GM18498 (cell line): Measurements from ENCODE around the gene CALY.

Source experiments
- ATAC-seq: cut with Tn5 transposase; IDR thresholded peaks from one replicate; pipeline ENCODE4 v1.9.1; 2021; ENCODE audit warnings: mild to moderate bottlenecking, moderate library complexity; ENCODE audit not compliant: unreplicated experiment

Gene CALY

DNA sequence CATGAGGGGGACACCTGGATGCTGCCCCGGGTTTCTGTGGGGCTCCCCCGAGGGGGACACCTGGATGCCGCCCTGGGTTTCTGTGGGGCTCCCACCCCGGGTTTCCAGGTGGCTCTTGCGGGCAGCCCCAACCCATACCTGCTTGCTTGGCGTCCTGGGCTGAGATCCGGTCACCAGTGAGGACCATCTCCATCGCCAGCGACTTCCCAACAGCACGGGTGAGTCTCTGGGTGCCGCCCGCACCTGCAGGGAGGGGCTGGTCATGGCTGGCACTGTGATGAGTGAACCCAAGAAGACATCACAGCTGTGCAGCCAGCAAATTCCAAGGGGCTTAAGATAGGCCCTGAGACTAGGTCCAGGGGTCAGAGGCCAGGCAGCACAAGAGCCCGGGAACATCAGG is 30.1 kb upstream of the CALY start:
- ATAC-seq, result no peak

DNA sequence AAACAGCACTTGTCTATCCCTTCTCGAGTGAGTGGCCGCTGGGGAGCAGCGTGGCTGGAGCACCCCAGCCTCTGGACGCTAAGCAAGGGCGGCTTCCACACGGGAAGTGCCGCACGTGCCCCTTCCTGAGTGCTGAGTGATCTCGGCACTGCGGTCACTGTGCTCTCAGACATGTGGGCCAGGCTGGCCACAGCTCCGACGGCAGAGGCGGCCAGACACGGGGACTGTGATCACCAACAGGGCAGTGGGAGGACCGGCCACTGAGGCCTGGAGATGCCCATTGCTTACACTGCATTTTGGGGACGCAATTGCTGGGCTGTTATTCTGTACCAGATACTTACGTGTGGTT is 29.4 kb upstream of the CALY start:
- ATAC-seq, result no peak

DNA sequence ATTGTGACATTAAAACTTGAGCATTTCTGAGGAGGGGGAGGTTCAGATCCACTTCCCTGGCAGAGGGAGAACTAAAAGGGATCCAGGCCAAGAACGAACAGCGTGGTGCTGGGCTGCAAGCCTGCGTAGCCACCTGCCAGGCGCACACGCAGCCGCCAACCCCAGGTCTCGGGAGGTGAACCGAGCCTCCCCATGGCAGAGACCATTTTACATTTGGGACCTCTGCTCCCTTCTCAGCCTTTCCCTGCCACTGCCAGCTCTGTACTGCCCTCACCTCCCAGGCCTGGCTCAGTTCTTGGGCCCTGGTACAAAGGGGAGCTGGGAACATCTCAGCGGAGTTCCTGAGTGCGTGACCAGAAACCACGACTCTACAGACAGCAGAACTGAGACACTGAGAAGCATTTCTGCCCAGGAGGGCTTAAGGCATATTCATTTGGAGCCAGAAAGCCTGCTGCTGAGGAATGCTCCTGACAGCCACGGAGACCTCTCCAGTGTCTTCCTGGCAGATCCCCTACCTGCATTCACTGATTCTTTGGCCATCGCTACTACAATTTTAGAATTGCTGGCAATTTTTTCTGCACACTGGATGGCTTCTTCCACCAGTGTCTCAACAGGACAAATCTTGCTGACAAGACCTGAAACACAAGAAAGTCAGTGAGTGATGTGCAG is 28.9 kb upstream of the CALY start:
- ATAC-seq, result no peak

DNA sequence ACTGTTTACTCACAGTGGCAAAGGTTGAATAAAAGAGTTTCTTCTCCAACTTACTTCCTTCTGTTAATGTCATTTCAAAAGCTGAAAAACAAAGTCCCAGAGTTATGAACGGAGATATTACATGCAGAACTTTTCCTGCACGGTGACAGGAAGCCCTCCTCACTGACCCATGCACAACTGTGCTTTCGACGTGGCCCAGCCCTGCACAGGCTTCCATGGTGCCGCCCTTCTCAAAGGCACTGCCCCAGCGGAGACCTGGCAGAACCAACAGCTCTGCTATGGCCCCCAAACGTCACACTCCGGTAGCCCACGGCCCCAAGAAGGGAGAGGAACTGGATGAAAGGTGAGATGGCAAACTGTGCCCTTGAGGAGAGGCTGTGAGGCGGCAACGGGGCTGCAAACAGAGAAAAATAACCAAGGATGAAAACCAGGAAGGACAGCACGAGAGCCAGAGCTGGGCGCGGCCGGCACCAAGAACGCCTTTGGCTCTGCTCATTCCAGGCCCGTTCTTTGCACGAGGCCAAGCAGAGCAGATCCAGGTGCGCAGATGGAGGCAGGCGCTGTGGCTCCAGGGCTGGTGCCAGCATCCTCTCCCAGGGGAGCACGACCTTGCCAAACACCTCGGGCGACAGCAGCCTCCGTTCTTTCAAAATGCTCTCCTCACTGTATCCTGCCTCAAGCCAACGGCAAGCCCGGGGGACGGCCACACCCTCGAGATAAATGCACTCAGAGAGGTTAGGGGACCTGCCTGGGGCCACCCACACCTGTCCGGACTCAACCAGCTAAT is 28.1 kb upstream of the CALY start:
- no peak for ATAC-seq

DNA sequence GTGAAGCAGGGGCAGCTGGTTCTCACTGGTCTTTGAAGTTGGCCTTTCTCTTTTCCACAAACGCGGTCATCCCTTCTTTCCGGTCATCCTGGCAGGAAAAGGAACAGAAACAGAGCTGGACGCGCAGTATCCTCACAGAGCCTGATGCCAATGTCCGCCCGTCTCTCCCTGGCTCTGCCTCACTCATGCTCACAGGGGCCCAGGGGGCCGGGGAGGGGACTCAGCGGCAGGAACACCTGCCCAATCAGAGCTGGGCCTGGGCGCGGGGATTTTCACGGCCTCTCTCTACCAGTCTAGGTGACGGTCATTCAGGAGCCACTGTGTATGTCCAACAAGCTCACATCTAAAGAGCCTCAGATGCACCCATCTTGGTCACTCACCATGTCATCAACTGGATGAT is 26.1 kb upstream of the CALY start:
- no peak for ATAC-seq

DNA sequence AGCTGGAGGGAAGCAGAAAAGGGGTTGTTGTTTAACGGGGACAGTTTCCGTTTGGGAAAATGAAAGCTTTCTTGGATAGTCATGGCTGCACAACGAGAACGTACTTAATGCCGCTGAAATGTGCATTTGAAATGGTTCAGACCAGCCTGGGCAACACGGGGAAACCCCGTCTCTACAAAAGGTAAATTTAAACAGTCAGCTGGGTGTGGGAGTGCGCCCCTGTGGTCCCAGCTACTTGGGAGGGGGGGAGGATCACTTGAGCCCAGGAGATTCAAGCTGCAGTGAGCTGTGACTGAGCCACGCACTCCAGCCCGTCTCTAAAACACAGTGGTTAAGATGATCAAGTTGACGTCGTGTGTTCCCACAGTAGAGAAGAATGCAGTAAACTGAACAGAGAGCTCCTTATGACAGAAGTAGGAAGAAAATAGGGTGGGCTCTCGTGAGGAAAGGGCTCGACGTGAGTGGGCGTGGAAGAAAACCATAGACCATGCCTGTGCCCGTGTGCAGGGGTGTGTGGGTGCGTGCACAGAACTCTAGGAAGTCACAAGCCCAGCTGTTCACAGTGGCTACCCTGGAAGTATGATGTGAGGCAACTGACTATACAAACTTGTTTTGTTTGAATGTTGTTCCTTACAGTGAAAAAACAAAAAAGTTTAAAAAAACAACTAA is 25.2 kb upstream of the CALY start:
- ATAC-seq, result no peak

DNA sequence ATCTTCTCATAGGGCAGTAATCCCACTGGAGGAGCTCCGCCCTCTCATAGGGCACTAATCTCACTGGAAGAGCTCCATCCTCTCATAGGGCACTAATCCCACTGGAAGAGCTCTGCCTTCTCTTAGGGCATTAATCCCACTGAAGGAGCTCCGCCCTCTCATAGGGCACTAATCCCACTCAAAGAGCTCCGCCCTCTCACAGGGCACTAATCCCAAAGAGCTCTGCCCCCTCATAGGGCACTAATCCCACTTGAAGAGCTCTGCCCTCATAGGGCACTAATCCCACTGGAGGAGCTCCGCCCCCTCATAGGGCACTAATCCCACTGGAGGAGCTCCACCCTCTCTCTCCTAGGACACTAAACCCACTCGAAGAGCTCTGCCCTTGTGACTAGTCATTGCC is 24.5 kb upstream of the CALY start:
- ATAC-seq, result no peak

DNA sequence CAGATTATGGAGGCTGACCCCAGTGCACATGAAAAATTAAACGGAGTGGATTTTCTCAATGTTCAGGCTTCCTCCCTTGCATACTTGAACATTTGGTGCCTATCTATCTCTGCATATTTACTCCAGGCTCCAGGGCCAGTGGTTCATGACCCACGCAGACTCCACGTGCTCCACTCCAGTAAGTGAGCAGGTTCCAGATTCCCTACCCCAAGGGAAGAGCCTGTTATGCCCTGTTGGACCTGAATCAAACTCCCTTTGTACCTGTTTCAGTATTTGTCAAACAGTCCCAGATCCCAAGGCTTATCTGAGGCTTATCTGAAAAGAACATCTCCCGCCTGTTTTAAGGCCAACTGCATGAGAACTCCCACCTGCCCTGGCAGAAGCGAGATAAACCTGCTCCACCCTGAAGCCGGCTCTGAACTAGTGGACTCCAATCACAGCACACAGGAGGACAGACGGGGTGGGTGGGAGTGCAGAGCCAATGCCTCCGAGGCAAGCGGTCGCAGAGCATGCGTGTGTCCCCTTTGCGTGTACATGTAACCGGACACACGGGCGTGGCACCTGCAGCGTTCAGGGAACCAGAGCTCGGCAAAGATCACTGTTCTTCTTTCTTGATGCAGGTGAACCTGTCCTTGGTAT is 23.4 kb upstream of the CALY start:
- no peak for ATAC-seq

DNA sequence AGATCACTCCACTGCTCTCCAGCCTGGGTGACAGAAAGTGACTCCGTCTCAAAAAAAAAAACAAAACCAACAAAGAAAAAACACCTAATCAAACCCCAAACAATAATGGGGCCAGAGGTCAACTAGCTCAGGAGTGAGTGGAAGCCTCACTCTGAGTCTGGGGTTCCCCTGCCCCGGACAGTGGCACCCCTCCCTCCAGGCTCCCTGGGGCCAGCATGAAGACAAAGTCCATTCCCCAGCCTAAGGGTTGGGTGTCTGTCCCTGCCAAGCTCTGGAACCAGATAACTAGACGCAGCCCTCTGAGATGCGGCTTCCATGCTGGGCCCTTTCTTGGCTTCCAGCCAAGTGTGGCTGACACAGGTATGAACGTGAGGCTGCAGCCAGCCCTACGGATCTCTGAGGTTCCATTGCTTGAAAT is 22.9 kb upstream of the CALY start:
- no peak for ATAC-seq

DNA sequence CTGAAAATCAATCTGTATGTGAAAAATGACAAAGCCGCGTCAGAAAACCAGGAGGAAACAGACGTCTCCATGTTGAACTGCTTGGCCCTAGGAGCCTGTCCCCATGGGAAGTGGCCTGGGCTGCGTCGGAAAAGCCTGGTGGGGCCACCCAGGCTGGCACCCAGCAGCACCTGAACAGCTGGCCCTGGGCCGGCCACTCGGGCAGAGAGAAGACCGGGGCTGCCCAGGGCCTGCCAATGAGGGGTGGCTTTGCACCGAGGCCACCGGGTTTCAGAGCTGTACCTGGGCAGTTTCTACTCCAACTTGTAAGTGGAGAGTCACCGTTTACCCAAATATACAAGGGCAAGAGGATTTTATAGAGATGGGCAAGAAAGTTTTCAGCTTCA is 22.2 kb upstream of the CALY start:
- no peak for ATAC-seq

DNA sequence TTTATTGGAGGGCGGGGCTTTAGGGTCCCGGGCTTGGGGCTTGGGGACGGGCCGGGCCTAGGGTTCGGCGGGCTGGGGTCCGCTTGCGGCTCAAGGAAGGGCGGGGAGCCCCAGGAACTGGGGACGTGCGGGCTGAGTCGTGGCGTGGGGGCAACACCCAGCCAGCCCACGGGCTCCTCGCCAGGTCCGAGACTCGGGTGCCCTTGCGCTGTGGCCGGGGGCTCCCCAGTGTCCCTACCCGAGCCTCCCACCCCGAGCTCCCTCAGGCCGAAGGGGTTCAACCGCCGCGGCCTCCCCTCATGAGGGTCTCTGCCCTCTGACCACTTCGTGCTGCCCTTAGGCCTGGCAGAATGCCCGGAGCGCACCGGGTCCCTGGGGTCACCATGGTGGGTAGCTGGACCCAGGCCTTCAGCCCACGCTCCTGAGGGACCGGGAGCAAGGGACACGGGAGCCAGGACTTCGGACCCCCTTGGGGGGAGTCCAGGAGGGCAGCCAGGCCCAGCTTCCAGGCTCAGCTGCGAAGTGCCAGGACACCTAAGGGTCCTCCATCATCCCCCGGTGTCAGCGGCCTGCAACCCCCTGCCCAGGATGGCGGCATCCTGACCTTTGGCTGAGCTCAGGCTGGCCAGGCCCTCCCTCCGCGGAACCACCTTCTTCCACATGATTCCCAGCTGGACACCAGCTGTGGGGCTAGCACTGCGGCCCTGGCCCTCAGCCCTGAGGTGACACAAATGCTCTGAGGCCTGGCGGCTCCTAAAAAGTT is 21.6 kb upstream of the CALY start:
- no peak for ATAC-seq

DNA sequence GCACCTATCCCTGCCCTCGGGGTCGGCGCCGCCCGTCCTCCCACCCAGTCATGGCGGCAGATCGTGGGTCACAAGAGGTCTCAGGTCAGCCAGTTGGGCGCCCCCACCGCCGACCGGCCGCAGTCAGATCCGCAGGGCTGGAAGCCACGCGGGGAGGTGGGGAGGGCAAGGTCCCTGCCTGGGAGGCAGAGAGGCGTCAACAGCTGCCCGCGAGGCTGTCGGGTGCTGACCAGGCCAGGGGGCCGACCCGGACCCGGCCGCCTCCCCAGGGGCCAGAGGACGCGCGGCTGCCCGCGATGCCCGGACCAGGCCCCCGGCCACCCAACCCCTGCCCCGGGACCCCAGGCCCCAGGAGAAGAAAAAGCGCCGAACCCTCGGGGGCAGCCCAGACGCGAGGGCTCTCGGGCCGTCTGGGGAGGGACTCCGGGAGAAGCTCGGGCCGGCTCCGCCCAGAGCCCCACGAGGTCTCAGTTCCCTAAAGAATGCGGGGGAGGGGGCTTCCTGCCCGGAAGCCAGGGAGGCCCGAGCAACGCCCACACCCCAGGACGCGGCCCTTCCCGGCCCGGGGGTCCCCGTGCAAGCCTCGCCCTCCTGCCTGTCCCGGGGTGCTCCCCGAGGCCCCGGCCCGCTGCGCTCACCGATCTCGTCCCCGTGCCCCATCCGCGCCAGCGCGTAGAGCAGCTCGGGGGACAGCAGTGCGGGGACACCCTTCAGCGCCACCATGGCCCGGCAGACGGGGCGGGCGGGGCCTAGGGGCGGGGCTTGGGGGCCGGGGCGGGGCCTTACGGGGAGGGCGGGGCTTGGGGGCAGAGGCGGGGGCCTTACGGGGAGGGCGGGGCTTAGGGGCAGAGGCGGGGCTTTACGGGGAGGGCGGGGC is 20.8 kb upstream of the CALY start, which contains the start of gene FUOM:
Gene FUOM (minus strand): TSS at position 735 of the 877 bp plus-strand sequence. CDS start 12 bp downstream, at position 723.
- peak; percentile 63 for ATAC-seq

DNA sequence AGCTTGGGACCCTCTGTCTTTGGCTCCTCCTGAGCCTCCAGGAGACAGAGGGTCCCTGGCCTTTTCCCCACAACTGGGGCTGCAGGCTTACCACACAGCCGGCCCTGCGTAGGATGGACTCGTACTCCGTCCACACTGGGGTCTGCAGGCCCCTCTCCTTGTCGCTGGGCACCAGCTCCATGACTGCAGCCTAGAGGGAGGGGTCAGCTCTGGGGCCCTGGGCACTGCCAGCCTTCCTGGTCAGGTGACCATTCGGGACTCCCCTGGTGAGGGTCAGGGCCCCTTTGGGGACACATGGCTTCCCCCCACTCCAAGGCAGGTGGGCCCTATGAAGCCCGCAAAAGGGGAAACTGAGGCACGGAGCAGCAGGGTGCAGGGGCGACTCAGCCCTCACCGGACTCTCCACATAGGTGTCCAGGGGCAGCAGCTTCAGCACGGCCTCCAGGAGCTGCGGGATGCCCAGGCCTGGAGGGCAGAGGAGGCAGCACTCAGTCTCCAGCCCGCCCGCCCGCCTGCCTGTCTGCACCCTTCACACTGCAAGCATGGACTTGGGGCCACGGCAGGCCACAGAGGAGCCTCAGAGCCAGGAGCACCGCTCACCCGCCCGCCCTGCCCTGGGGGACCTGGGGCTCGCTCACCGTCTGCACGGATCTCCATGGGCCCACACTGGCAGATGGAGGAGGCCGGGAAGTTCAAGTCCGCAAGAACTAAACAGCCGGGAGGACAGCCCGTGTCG is 20.0 kb upstream of the CALY start:
- no peak for ATAC-seq

DNA sequence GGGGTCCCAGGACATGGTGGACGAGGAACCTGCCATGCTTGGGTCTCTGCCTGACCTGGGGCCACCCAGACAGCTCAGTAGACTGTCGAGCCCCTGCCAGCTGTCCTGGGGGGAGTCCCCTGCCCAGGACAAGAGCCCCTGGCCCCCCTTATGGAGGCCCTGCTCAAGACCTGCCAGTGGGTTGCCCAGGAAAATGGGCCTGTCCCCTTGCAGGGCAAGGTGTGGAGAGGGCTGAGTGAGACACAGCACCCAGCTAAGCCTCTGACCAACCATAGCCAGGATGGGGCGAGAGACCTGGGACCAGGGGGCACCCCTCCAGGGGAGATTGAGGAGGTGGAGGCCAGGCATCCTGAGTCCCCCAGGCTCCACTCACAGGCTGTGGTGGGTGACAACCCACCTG is 19.3 kb upstream of the CALY start:
- no peak for ATAC-seq

DNA sequence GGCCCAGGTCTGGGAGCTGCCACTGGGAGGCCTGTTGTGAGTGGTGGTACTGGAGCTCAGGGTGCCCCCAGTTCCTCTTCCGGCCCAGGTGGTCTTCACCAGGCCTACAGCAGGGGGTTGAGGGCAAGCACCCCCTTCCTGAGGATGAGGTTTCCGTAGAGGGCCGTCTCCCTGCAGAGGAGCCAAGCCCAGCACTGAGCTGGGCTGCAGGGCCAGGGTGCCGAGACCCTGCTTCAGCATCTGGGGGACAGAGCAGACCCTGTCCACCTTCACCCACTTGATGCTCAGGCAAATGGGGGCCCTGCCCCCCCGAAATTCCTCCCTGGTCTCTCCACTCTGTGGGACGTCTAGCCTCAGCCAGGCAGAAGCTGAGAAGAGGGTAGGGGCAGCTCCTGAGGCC is 18.6 kb upstream of the CALY start:
- ATAC-seq, result no peak

DNA sequence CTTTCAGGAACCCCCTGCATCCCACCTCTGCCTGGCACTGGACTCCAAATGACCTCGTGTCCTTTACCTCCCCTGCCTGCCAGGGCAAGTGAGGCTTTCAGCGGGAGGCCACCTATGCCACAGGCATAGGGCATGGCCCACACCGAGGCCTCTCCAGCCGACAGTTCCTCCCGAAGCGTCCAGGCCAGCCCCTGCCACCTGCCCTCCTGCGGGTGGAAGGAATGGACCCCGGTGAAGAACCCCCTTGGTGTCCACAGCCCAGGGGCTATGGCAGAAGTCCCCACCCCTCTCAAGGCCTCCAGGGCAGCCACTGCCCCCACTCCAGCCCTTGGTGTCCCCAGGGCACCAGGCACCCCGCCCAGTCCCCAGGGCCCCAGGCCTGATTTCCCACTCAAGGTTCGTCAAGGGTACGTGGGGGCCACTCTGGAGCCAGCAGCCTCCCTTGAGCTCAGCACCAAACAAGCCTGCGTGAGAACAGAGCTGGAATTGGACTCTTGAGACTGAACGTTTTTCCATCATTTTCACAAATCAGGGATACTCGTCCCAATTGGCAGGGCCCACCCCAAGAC is 18.1 kb upstream of the CALY start:
- ATAC-seq, result no peak

DNA sequence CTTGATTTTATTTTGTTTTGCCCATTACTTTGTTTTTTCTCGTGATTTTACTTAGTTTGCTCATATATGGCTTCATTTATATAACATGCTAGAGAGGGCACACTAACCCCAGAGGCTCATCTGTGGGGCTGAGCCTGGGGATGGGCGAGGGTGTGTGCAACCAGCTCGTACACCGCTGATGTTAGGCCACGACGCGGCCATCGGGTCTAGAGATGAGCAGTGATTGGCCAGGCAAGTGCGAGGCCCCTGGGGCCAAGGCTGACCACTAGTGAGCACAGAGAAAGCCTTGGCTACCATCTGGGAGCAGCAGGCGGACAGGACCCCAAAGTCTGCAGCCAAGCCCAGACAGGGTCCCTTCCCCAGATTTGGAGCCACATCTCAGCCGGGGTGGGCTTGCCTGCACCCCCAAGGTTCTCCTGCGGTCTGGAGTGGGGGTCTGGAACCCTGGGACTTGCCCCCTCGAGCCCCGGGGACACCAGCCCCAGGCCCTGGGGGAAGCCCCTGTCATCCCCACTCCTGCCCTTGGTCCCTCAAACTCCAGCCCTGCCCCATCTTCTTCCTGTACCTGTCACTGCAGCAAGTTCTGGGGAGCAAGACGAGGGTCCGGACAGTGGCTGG is 17.4 kb upstream of the CALY start:
- ATAC-seq, result no peak

DNA sequence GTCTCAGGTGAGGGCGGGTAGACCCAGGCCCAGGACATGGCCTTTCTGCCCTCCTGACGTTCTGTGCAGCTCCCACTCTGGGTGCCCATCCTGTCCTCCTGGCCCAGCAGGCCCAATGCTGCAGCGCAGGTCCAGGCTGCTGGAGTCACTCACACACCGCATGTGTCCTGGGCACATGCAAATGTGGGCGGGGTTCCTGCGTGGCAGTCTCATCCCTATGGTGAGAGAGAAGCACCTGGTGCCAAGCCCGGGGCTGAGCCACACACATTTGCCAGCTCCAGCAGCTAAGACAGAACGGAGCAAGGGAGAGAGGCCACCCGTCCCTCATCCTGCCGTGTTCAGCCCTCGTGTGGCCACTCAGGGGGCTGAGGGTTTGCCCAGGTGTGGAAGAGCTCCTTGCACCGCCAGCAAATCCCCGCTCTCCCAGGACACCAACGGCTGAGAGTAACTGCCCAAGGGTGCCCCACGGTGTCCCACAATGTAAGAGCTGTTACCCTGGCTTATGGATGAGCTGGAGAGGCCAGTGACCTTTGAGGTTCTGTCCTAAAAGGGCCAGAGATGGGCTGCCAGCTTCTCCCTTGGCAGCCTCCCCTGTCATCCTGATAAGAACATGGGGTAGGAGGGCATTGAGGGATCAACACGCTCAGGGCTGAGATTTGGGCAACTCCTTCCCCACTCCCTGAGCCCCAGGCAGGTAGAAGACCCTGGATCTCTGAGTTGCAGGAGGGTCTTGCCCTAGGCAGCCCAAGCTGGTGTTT is 16.7 kb upstream of the CALY start:
- no peak for ATAC-seq
